ENCODE results near the gene RNF144A. TPM values are rescaled to one million over a fixed set of nuclear protein-coding genes. Genes with fewer than 3 reads are reported as not detected.
"Not testable (repeated sequence)": the region's sequence is repeated elsewhere in the genome, so short reads cannot be mapped to it uniquely, and the experiment has no call there.

The RNF144A gene
- total and polyA plus RNA-seq, 5 donors, result 4.7 to 14.3 (median 10.3) TPM

- WGBS, result 83% methylated on average over 12 of the region's 12 CpGs
- no peak for ATAC-seq
- H3K27ac ChIP-seq (ENCODE audit: low read length), result no peak overlapping the region
- intact Hi-C loops (cut with DNase I), result no loop called here
- H3K9me3 ChIP-seq (ENCODE audit: control insufficient read depth, low read length), result no peaks in the 10 kb centered on the region
- DNase-seq, result no peak
- peaks cover 17% of the 10 kb centered on the region for H3K4me1 ChIP-seq (ENCODE audit: control insufficient read depth, insufficient read depth, low read length)
- no peak overlapping the region for H3K4me3 ChIP-seq (ENCODE audit: low read length)
- no peaks in the 10 kb centered on the region for H3K27me3 ChIP-seq (ENCODE audit: control insufficient read depth, insufficient read depth)
Measured at GRCh38 chr2:6994536-6995128, 77.4 kb downstream of the RNF144A start.

GRCh38 chr2:6995391-6996097, 78.3 kb downstream of the RNF144A start:
- intact Hi-C loops (cut with DNase I), result no loop called here
- DNase-seq (peak in 2 of 3 donors; percentile 28 to 73), ATAC-seq (peak; percentile 13 to 57)
- Histone ChIP-seq H3K4me3 (ENCODE audit: low read length) (no peak overlapping the region), H3K27me3 (ENCODE audit: control insufficient read depth, insufficient read depth) (no peaks in the 10 kb centered on the region), H3K4me1 (ENCODE audit: control insufficient read depth, insufficient read depth, low read length) (peaks cover 17% of the 10 kb centered on the region), H3K9me3 (ENCODE audit: control insufficient read depth, low read length) (no peaks in the 10 kb centered on the region), H3K27ac (ENCODE audit: low read length) (peak overlapping the region; percentile 28)
- 67% methylated on average over 11 of the region's 11 CpGs for WGBS

DNA sequence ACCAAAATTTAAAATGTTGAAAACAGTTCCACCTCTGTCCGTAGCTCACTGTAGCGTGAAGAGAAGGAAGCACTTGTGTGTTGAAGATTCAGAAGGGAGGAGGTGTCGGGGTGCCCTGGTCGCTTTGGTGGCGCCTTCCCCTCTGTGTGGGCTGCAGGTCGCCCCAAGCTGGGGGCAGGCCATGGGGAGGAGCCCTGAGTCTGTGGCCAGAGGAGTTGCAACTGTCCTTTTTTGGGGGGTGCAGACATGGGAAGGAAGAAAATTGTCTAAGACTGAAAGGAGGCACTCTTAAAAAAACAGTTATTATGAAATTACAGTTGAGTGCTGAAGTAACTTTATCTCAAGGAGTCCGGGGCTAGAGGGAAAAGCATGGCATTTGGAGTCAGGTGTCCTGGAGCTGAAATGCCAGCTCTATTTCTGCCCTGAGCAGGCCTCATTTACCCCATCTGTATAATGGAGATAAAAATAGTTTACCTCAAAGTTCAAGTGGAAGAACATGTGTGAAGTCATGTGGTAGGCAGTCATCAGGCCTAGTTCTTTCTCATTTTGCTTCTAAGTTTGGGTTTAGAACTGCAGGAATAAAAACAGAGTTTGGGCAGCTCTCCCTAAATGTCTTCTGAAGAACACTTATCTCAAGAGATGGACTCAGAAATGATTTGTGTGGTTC, 82.1 kb downstream of the RNF144A start:
- Histone ChIP-seq H3K27me3 (ENCODE audit: control insufficient read depth, insufficient read depth) (no peaks in the 10 kb centered on the region), H3K27ac (ENCODE audit: low read length) (no peak overlapping the region), H3K9me3 (ENCODE audit: control insufficient read depth, low read length) (no peaks in the 10 kb centered on the region), H3K4me1 (ENCODE audit: control insufficient read depth, insufficient read depth, low read length) (peaks cover 2% of the 10 kb centered on the region), H3K4me3 (ENCODE audit: low read length) (no peak overlapping the region)
- 87% methylated on average over 7 of the region's 7 CpGs for WGBS
- ATAC-seq (no peak), DNase-seq (no peak)
- intact Hi-C loops (cut with DNase I), result no loop called here

DNA sequence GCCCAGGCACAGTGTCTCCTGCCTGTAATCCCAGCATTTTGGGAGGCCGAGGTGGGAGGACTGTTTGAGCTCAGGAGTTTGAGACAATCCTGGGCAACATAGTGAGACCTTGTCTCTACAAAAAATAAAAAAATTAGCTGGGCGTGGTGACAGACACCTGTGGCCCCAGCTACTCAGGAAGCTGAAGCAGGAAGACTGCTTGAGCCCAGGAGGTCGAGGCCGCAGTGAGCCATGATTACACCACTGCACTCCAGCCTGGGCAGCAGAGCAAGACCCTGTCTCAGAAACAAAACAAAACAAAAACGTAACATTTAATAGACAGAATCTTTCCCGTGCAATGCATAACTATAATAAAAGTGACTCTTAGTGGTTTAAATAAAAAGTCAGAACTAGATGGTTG, 84.2 kb downstream of the RNF144A start:
- intact Hi-C loops (cut with DNase I); DNase-seq; ATAC-seq; H3K4me3 ChIP-seq (ENCODE audit: low read length); H3K27me3 ChIP-seq (ENCODE audit: control insufficient read depth, insufficient read depth); H3K27ac ChIP-seq (ENCODE audit: low read length); H3K4me1 ChIP-seq (ENCODE audit: control insufficient read depth, insufficient read depth, low read length); H3K9me3 ChIP-seq (ENCODE audit: control insufficient read depth, low read length): not testable (repeated sequence)
- WGBS, result 89% methylated on average over 6 of the region's 6 CpGs

DNA sequence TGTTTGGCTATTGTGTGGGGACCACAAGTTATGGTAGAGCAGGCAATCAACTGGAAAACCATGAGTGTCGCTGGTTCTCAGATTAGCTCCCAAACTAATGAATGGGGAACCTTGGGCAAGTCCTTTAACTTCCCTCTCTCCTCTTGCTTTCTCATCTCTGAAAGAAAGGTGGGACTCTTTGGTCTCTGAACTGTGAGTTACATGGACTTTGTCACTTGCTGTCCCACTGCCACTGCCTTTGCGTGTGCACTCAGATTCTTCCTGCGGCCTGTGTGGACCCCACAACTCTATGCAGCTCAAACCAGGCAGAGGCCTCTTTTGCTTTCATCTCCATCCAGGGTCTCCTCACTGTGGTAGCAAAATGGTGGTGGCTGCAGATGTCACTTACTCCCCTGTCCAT, 86.7 kb downstream of the RNF144A start:
- Histone ChIP-seq H3K4me1 (ENCODE audit: control insufficient read depth, insufficient read depth, low read length) (peaks cover 10% of the 10 kb centered on the region), H3K4me3 (ENCODE audit: low read length) (no peak overlapping the region), H3K9me3 (ENCODE audit: control insufficient read depth, low read length) (no peaks in the 10 kb centered on the region), H3K27me3 (ENCODE audit: control insufficient read depth, insufficient read depth) (no peaks in the 10 kb centered on the region), H3K27ac (ENCODE audit: low read length) (no peak overlapping the region)
- ATAC-seq, result no peak
- intact Hi-C loops (cut with DNase I), result no loop called here
- no peak for DNase-seq
- WGBS, result 97% methylated on average over 3 of the region's 3 CpGs

DNA sequence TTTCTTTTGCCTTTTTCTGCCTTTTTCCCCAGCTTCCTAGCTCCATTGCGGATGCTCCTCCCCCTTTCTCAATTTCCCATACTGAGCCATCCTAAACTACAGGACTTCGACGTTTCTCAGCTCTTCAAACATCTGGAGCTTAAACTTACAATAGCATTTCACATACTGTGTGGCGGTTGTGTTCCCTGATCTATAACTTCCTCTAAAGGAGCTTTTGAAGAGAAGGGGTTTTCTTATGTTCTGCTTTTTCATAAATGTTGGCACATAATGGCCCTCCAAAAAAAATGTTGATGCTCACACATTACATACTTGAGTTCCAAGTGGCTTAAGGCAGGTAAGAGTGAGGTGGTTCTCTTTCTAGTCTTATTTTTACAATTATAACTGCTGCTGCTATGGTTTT, 87.4 kb downstream of the RNF144A start:
- 62% methylated on average over 4 of the region's 4 CpGs for WGBS
- intact Hi-C loops (cut with DNase I), result loop anchor here in 1 of 4 donors (5.0 kb wide), 1 partner anchor 87 kb away; the partner anchor contains the start of gene RNF144A
- H3K27ac ChIP-seq (ENCODE audit: low read length), result no peak overlapping the region
- H3K9me3 ChIP-seq (ENCODE audit: control insufficient read depth, low read length), result no peaks in the 10 kb centered on the region
- ATAC-seq, result no peak
- H3K4me3 ChIP-seq (ENCODE audit: low read length), result no peak overlapping the region
- DNase-seq, result no peak
- H3K4me1 ChIP-seq (ENCODE audit: control insufficient read depth, insufficient read depth, low read length), result peaks cover 14% of the 10 kb centered on the region
- H3K27me3 ChIP-seq (ENCODE audit: control insufficient read depth, insufficient read depth), result no peaks in the 10 kb centered on the region

- peaks cover 18% of the 10 kb centered on the region for H3K4me1 ChIP-seq (ENCODE audit: control insufficient read depth, insufficient read depth, low read length)
- H3K27ac ChIP-seq (ENCODE audit: low read length), result peak overlapping the region; percentile 27
Measured at GRCh38 chr2:7007488-7007845, 90.3 kb downstream of the RNF144A start.

DNA sequence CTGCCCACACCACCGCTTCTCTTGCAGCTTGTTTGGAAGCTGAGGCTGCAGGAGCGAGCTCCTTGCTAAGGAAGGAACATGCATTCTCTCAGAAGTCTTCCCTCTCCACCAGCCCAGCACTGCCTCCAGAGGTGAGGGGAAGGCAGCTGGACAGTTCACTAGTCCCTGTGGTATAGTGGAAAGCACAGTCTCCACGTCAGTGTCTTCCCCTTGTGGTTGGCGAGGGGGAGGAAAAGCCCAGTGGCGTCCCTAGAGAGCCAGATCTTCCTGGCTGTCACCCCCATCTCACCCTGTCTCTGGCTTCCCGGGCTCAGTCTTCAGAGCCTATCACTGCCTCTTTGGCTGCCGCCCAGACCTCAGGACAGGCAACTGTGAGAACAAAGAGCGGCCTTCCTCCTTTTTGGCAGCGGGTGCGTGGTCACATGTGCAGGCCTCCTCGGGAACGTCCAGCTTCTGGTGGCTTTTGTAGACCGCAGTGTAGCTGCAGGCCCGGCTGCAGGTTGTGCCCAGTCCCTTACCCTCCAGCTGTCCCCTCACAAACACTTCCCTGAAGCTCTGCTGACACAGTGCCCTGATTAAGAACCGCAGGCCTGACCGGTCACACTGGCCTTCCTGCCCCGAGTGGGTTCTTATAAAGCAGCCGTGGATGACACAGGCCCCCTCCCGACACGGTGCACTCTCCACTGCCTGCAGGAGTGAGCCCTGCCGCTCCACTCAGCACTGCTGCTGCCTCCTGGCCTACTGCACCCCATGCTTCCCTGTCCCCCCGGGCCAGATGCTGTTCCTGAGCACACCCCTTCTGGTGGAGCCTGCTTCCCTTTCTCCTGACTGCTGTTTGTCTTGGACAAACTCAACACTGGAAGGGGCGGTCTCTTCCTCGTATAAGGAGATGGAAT, 90.9 kb downstream of the RNF144A start:
- WGBS, result 10% methylated on average over 24 of the region's 24 CpGs
- no peak overlapping the region for H3K4me3 ChIP-seq (ENCODE audit: low read length)
- peak overlapping the region; percentile 27 for H3K27ac ChIP-seq (ENCODE audit: low read length)
- peaks cover 18% of the 10 kb centered on the region for H3K4me1 ChIP-seq (ENCODE audit: control insufficient read depth, insufficient read depth, low read length)
- DNase-seq (peak; percentile 88 to 96 (median 94)), ATAC-seq (peak; percentile 87 to 89)
- H3K9me3 ChIP-seq (ENCODE audit: control insufficient read depth, low read length), result no peaks in the 10 kb centered on the region
- H3K27me3 ChIP-seq (ENCODE audit: control insufficient read depth, insufficient read depth), result no peaks in the 10 kb centered on the region
- intact Hi-C loops (cut with DNase I), result loop anchor here in 1 of 4 donors (5.0 kb wide), 1 partner anchor 91 kb away; the partner anchor contains the start of gene RNF144A

More at GRCh38 chr2:7007488-7007845, 90.3 kb downstream of the RNF144A start:
- intact Hi-C loops (cut with DNase I), result loop anchor here in 1 of 4 donors (5.0 kb wide), 1 partner anchor 90 kb away; the partner anchor contains the start of gene RNF144A
- no peak overlapping the region for H3K4me3 ChIP-seq (ENCODE audit: low read length)
- 61% methylated on average over 9 of the region's 9 CpGs for WGBS
- ATAC-seq (no peak), DNase-seq (no peak)
- no peaks in the 10 kb centered on the region for H3K9me3 ChIP-seq (ENCODE audit: control insufficient read depth, low read length)
- no peaks in the 10 kb centered on the region for H3K27me3 ChIP-seq (ENCODE audit: control insufficient read depth, insufficient read depth)

GRCh38 chr2:7009207-7009911, 92.1 kb downstream of the RNF144A start:
- peaks cover 20% of the 10 kb centered on the region for H3K4me1 ChIP-seq (ENCODE audit: control insufficient read depth, insufficient read depth, low read length)
- no peak for ATAC-seq
- 86% methylated on average over 11 of the region's 11 CpGs for WGBS
- no peaks in the 10 kb centered on the region for H3K27me3 ChIP-seq (ENCODE audit: control insufficient read depth, insufficient read depth)
- peak overlapping the region; percentile 32 for H3K27ac ChIP-seq (ENCODE audit: low read length)
- no peaks in the 10 kb centered on the region for H3K9me3 ChIP-seq (ENCODE audit: control insufficient read depth, low read length)
- intact Hi-C loops (cut with DNase I), result loop anchor here in 1 of 4 donors (5.0 kb wide), 1 partner anchor 92 kb away; the partner anchor contains the start of gene RNF144A
- no peak for DNase-seq
- H3K4me3 ChIP-seq (ENCODE audit: low read length), result no peak overlapping the region
